SK-N-SH treated with all-trans-retinoic acid at 6 μM for 48 hours (cell line): ENCODE measurements around the gene PCDHGA9.

Source experiments
- ISL1 ChIP-seq: fragments of 250-450 bp; sonication (Bioruptor Pico); IDR thresholded peaks from 2 replicates; pipeline ENCODE4 v2.1.2; 2022; ENCODE audit warnings: mild to moderate bottlenecking, moderate library complexity
- PATZ1 ChIP-seq: fragments of 250-450 bp; sonication (Bioruptor Pico); IDR thresholded peaks from 2 replicates; pipeline ENCODE4 v1.8.0; 2020; ENCODE audit warnings: mild to moderate bottlenecking, moderate library complexity, borderline replicate concordance
- POU6F1 ChIP-seq: fragments of 250-450 bp; sonication (Bioruptor Pico); IDR thresholded peaks from 2 replicates; pipeline ENCODE4 v1.8.0; 2021; ENCODE audit warnings: low read depth, mild to moderate bottlenecking, moderate library complexity, borderline replicate concordance
- ZC3H10 ChIP-seq: fragments of 250-450 bp; sonication (Bioruptor Pico); IDR thresholded peaks from 2 replicates; pipeline ENCODE4 v1.5.1; 2021; ENCODE audit warnings: mild to moderate bottlenecking, moderate library complexity

- TF ChIP-seq POU6F1 (CRISPR knock-in tag) (no peak), ZC3H10 (CRISPR knock-in tag) (no peak), ISL1 (CRISPR knock-in tag) (no peak), PATZ1 (CRISPR knock-in tag) (no peak)
Measured at GRCh38 chr5:141430332-141431113, 27.9 kb downstream of the PCDHGA9 start, which contains the start of gene PCDHGA12.
